ENCODE measurements around the gene CDK14.

DNA sequence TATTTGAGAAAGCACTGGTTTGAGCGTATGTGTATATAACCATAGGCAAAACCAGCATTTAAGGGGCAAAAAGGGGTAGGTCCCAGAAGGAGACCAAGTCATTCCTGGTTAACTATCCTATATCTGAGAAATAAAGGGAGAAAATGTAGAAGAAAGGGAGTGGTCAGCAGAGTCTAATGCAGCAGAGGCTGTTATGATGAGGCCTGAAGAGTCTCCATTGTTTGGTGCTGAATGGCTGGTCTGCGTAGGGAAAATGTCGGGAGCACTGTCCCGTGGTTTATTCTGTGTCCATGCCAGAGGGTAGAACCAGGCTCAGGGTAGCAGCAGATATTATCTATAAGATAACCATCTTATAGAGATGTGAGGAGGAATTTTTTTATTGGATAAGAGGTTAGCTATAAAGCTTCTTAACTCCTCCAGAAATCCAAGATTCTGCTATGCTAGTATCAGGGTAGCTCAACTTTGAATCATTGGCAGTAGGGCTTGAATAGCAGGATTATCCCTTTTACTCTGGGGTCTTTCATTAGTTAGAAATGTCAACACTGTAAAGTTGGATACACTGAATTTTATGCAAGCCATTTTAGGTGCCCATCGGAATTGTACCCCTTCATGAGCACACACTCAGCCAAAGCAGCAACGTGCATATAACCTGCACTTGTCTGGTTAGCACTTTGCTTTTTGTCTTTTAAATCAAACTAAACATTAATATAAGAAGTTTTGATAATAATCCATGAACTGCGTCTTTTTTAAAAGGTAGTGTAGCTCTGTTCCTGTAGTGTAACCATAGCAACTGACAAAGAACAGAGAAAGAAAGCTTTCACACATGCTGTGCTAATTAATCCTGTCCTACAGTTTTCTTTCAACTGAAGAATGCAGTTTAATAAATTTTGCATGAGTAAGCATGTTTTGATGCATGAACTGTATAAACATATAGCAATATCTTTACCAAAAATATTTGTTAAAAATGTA is 356.1 kb downstream of the CDK14 start:
- TF ChIP-seq, protein P1, sequence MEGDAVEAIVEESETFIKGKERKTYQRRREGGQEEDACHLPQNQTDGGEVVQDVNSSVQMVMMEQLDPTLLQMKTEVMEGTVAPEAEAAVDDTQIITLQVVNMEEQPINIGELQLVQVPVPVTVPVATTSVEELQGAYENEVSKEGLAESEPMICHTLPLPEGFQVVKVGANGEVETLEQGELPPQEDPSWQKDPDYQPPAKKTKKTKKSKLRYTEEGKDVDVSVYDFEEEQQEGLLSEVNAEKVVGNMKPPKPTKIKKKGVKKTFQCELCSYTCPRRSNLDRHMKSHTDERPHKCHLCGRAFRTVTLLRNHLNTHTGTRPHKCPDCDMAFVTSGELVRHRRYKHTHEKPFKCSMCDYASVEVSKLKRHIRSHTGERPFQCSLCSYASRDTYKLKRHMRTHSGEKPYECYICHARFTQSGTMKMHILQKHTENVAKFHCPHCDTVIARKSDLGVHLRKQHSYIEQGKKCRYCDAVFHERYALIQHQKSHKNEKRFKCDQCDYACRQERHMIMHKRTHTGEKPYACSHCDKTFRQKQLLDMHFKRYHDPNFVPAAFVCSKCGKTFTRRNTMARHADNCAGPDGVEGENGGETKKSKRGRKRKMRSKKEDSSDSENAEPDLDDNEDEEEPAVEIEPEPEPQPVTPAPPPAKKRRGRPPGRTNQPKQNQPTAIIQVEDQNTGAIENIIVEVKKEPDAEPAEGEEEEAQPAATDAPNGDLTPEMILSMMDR (IDR thresholded peaks at IDR 0.05), result no peak
- no peak for TF ChIP-seq POLR2A (IDR thresholded peaks at IDR 0.05)
